NOMO-1 treated with DMSO at 0.1 percent for 48 hours (cell line): ENCODE results near the gene ARRDC4.
A peak's percentile ranks its signal among the peaks of the same experiment; 100 is the strongest.
"Not testable (repeated sequence)": the region's sequence is repeated elsewhere in the genome, so short reads cannot be mapped to it uniquely, and the experiment has no call there.

ENCODE experiments used
- DNase-seq: peaks from one replicate; lab custom pipeline; 2025; ENCODE audit not compliant: unreplicated experiment; lab: John Stamatoyannopoulos, UW

The ARRDC4 gene

GRCh38 chr15:97963779-97964178, 3.3 kb downstream of the ARRDC4 start:
- no peak for DNase-seq

GRCh38 chr15:97966246-97966645, 5.7 kb downstream of the ARRDC4 start:
- DNase-seq = no peak

GRCh38 chr15:97966924-97967620, 6.6 kb downstream of the ARRDC4 start:
- no peak for DNase-seq

- DNase-seq = no peak
Observed at GRCh38 chr15:97967881-97968280, 7.4 kb downstream of the ARRDC4 start.

GRCh38 chr15:97968380-97968779, 7.9 kb downstream of the ARRDC4 start:
- no peak for DNase-seq

- DNase-seq = no peak
Observed at GRCh38 chr15:97972366-97972765, 11.9 kb downstream of the ARRDC4 start.

- no peak for DNase-seq
Observed at GRCh38 chr15:97976129-97976528, 15.6 kb downstream of the ARRDC4 start.

GRCh38 chr15:97976766-97977503, 16.4 kb downstream of the ARRDC4 start:
- DNase-seq = no peak

- no peak for DNase-seq
Observed at GRCh38 chr15:97977734-97978133, 17.2 kb downstream of the ARRDC4 start.

- DNase-seq = no peak
Observed at GRCh38 chr15:97978401-97979139, 18.1 kb downstream of the ARRDC4 start.

- no peak for DNase-seq
Observed at GRCh38 chr15:97979140-97979520, 18.6 kb downstream of the ARRDC4 start.

- no peak for DNase-seq
Observed at GRCh38 chr15:97981058-97981457, 20.6 kb downstream of the ARRDC4 start.

GRCh38 chr15:97981758-97982157, 21.3 kb downstream of the ARRDC4 start:
- DNase-seq = no peak

GRCh38 chr15:97984157-97984556, 23.7 kb downstream of the ARRDC4 start:
- peak; percentile 47 for DNase-seq

- DNase-seq = not testable (repeated sequence)
Observed at GRCh38 chr15:97985979-97986378, 25.5 kb downstream of the ARRDC4 start.

GRCh38 chr15:97986781-97987180, 26.3 kb downstream of the ARRDC4 start:
- no peak for DNase-seq

- DNase-seq = no peak
Observed at GRCh38 chr15:97989299-97989698, 28.8 kb downstream of the ARRDC4 start.

- no peak for DNase-seq
Observed at GRCh38 chr15:97991972-97992541, 31.6 kb downstream of the ARRDC4 start.

- no peak for DNase-seq
Observed at GRCh38 chr15:97992823-97993222, 32.3 kb downstream of the ARRDC4 start.

- peak; percentile 64 for DNase-seq
Observed at GRCh38 chr15:97993310-97993738, 32.8 kb downstream of the ARRDC4 start.

GRCh38 chr15:97994236-97994635, 33.7 kb downstream of the ARRDC4 start:
- no peak for DNase-seq

- DNase-seq = no peak
Observed at GRCh38 chr15:97995192-97995591, 34.7 kb downstream of the ARRDC4 start.
